ENCODE measurements around the gene BTBD16.

Gene BTBD16

GRCh38 chr10:122303271-122304053 lies 32.4 kb downstream of the BTBD16 start:
- DNase-seq (ENCODE audit: low read depth): no peak
- TF ChIP-seq CTCF (IDR thresholded peaks at IDR 0.05; ENCODE audit: low read length, missing control alignments): no peak
- H3K4me3 ChIP-seq (replicated peaks; ENCODE audit: low read depth, low read length): no peak overlapping the region

- no peak overlapping the region for H3K4me3 ChIP-seq (replicated peaks; ENCODE audit: low read depth, low read length)
- no peak for DNase-seq (ENCODE audit: low read depth)
- no peak for TF ChIP-seq CTCF (IDR thresholded peaks at IDR 0.05; ENCODE audit: low read length, missing control alignments)
Measured at GRCh38 chr10:122304054-122304579, 33.0 kb downstream of the BTBD16 start.

- DNase-seq (ENCODE audit: low read depth): no peak
- H3K4me3 ChIP-seq (replicated peaks; ENCODE audit: low read depth, low read length): no peak overlapping the region
- no peak for TF ChIP-seq CTCF (IDR thresholded peaks at IDR 0.05; ENCODE audit: low read length, missing control alignments)
Measured at GRCh38 chr10:122306282-122306681, 35.2 kb downstream of the BTBD16 start.

GRCh38 chr10:122306744-122307143 lies 35.6 kb downstream of the BTBD16 start:
- TF ChIP-seq CTCF (IDR thresholded peaks at IDR 0.05; ENCODE audit: low read length, missing control alignments): no peak
- no peak for DNase-seq (ENCODE audit: low read depth)
- H3K4me3 ChIP-seq (replicated peaks; ENCODE audit: low read depth, low read length): no peak overlapping the region

GRCh38 chr10:122307669-122308416 lies 36.7 kb downstream of the BTBD16 start:
- peak; percentile 98 for DNase-seq (ENCODE audit: low read depth)
- H3K4me3 ChIP-seq (replicated peaks; ENCODE audit: low read depth, low read length): peak overlapping the region; percentile 38
- TF ChIP-seq CTCF (IDR thresholded peaks at IDR 0.05; ENCODE audit: low read length, missing control alignments): no peak

GRCh38 chr10:122308417-122309141 lies 37.5 kb downstream of the BTBD16 start:
- H3K4me3 ChIP-seq (replicated peaks; ENCODE audit: low read depth, low read length): peak overlapping the region; percentile 38
- TF ChIP-seq CTCF (IDR thresholded peaks at IDR 0.05; ENCODE audit: low read length, missing control alignments): no peak

More at GRCh38 chr10:122308417-122309141, 37.5 kb downstream of the BTBD16 start:
- no peak for DNase-seq (ENCODE audit: low read depth)

All from fibroblast of pulmonary artery (primary cell).